Measurements from ENCODE around the gene ARHGAP10. TPM values are rescaled to one million over a fixed set of nuclear protein-coding genes. Genes with fewer than 3 reads are reported as not detected.
"Not testable (repeated sequence)": the region's sequence is repeated elsewhere in the genome, so short reads cannot be mapped to it uniquely, and the experiment has no call there.

Gene ARHGAP10
- total RNA-seq, 1 experiment from 2014 or later = 6.1 TPM

- H3K4me3 Mint-ChIP-seq (ENCODE audit: low read depth, unreplicated experiment) = no peak overlapping the region
- TF ChIP-seq CTCF (IDR thresholded peaks at IDR 0.05; ENCODE audit: unreplicated experiment) = no peak
- no peaks in the 10 kb centered on the region for H3K36me3 Mint-ChIP-seq (ENCODE audit: insufficient read depth, unreplicated experiment)
- CTCF ChIA-PET = no interaction called here
- DNase-seq = no peak
- no peaks in the 10 kb centered on the region for H3K4me1 Mint-ChIP-seq (ENCODE audit: low read depth, unreplicated experiment)
- no peak overlapping the region for H3K27ac Mint-ChIP-seq (ENCODE audit: unreplicated experiment)
- no peaks in the 10 kb centered on the region for H3K9me3 Mint-ChIP-seq (ENCODE audit: low read depth, unreplicated experiment)
- intact Hi-C loops (cut with micrococcal nuclease; ENCODE audit: unreplicated experiment) = no loop called here
- no peaks in the 10 kb centered on the region for H3K27me3 Mint-ChIP-seq (ENCODE audit: unreplicated experiment)
- no TSS peak for BruUV-seq (replicated peaks)
Measured at GRCh38 chr4:147909225-147909624, 177.3 kb downstream of the ARHGAP10 start.

GRCh38 chr4:147910315-147910714 is 178.4 kb downstream of the ARHGAP10 start:
- no peaks in the 10 kb centered on the region for H3K36me3 Mint-ChIP-seq (ENCODE audit: insufficient read depth, unreplicated experiment)
- H3K27me3 Mint-ChIP-seq (ENCODE audit: unreplicated experiment) = no peaks in the 10 kb centered on the region
- TF ChIP-seq CTCF (IDR thresholded peaks at IDR 0.05; ENCODE audit: unreplicated experiment) = no peak
- H3K4me3 Mint-ChIP-seq (ENCODE audit: low read depth, unreplicated experiment) = no peak overlapping the region
- no peaks in the 10 kb centered on the region for H3K4me1 Mint-ChIP-seq (ENCODE audit: low read depth, unreplicated experiment)
- CTCF ChIA-PET = no interaction called here
- no peak overlapping the region for H3K27ac Mint-ChIP-seq (ENCODE audit: unreplicated experiment)
- no peak for DNase-seq
- intact Hi-C loops (cut with micrococcal nuclease; ENCODE audit: unreplicated experiment) = no loop called here
- no peaks in the 10 kb centered on the region for H3K9me3 Mint-ChIP-seq (ENCODE audit: low read depth, unreplicated experiment)
- BruUV-seq (replicated peaks) = no TSS peak

DNA sequence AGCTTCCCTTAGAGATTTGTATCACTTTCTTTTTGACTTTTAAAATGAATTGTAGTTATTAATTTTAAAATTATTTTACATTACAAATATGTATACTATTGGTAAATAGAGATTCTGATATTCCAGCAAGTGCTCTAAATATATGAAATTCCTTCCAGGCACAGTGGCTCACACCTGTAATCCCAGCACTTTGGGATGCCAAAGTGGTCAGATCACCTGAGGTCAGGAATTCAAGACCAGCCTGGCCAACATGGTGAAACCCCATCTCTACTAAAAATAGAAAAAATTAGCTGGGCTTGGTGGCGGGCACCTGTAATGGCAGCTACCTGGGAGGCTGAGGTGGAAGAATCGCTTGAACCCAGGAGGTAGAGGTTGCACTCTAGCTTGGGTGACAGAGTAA is 180.2 kb downstream of the ARHGAP10 start:
- H3K27ac Mint-ChIP-seq (ENCODE audit: unreplicated experiment); H3K9me3 Mint-ChIP-seq (ENCODE audit: low read depth, unreplicated experiment); H3K4me1 Mint-ChIP-seq (ENCODE audit: low read depth, unreplicated experiment); DNase-seq; BruUV-seq (replicated peaks); H3K36me3 Mint-ChIP-seq (ENCODE audit: insufficient read depth, unreplicated experiment); H3K4me3 Mint-ChIP-seq (ENCODE audit: low read depth, unreplicated experiment); H3K27me3 Mint-ChIP-seq (ENCODE audit: unreplicated experiment); intact Hi-C loops (cut with micrococcal nuclease; ENCODE audit: unreplicated experiment): not testable (repeated sequence)
- CTCF ChIA-PET = interaction anchor here (0.6 kb wide), 1 partner anchor 331 kb away, joined by 3 read pairs; no protein-coding TSS in a partner anchor

DNA sequence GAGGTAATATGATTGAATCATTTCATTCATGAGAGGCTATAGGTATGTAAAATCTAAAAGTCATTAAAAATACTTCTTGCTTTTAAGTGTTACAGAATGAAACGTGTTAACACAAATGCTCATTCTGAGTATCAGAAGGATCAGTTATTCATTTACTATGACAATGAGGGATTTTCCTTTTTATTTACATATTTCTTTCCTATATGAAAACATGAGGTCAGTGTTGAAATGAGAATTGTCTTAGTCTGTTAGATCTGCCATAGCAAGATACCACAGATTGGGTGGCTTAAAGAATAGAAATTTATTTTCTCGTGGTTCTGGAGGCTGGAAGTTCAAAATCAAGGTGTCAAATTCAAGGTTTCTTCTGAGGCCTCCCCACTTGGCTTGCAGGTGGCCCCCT is 181.2 kb downstream of the ARHGAP10 start:
- BruUV-seq (replicated peaks) = no TSS peak
- TF ChIP-seq CTCF (IDR thresholded peaks at IDR 0.05; ENCODE audit: unreplicated experiment) = no peak
- Mint-ChIP-seq H3K27me3 (ENCODE audit: unreplicated experiment) (no peaks in the 10 kb centered on the region), H3K9me3 (ENCODE audit: low read depth, unreplicated experiment) (no peaks in the 10 kb centered on the region), H3K27ac (ENCODE audit: unreplicated experiment) (no peak overlapping the region), H3K4me1 (ENCODE audit: low read depth, unreplicated experiment) (no peaks in the 10 kb centered on the region), H3K4me3 (ENCODE audit: low read depth, unreplicated experiment) (no peak overlapping the region), H3K36me3 (ENCODE audit: insufficient read depth, unreplicated experiment) (no peaks in the 10 kb centered on the region)
- DNase-seq = no peak
- intact Hi-C loops (cut with micrococcal nuclease; ENCODE audit: unreplicated experiment) = no loop called here
- CTCF ChIA-PET = no interaction called here

DNA sequence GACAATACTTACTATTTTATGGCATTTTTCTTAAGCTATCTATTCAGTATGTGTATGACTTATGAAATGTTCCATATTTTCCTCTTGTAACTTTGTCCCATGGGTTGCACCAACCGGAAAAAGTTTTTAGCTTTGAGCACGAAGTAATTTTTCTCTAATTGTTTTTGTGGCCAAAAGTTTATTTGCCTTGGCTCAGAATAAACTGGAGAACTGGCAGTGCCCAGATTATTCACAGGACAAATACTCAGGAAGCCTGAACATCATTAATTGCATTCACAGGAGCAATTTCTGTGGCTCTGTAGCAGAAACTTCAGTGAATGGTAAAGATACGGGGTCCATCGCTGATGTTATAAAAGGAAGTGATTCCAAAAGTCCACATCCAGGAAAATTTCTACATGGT is 184.5 kb downstream of the ARHGAP10 start:
- CTCF ChIA-PET = interaction anchor here (0.6 kb wide), 1 partner anchor 767 kb away, joined by 6 read pairs; no protein-coding TSS in a partner anchor
- H3K9me3 Mint-ChIP-seq (ENCODE audit: low read depth, unreplicated experiment) = no peaks in the 10 kb centered on the region
- H3K27me3 Mint-ChIP-seq (ENCODE audit: unreplicated experiment) = no peaks in the 10 kb centered on the region
- TF ChIP-seq CTCF (IDR thresholded peaks at IDR 0.05; ENCODE audit: unreplicated experiment) = no peak
- no peak for DNase-seq
- no peak overlapping the region for H3K27ac Mint-ChIP-seq (ENCODE audit: unreplicated experiment)
- H3K36me3 Mint-ChIP-seq (ENCODE audit: insufficient read depth, unreplicated experiment) = no peaks in the 10 kb centered on the region
- no TSS peak for BruUV-seq (replicated peaks)
- intact Hi-C loops (cut with micrococcal nuclease; ENCODE audit: unreplicated experiment) = no loop called here
- no peaks in the 10 kb centered on the region for H3K4me1 Mint-ChIP-seq (ENCODE audit: low read depth, unreplicated experiment)
- no peak overlapping the region for H3K4me3 Mint-ChIP-seq (ENCODE audit: low read depth, unreplicated experiment)

Measured in Calu3 (cell line).